Suprapubic skin (tissue), 4 donors: ENCODE measurements around the gene CFAP45. TPM values are rescaled to one million over a fixed set of nuclear protein-coding genes. Genes with fewer than 3 reads are reported as not detected.

ENCODE experiments used
- DNase-seq, 2 donors: peaks; one replicate each; pipeline ENCODE4 v3.0.0-alpha.2; 2019; ENCODE audit warnings: low spot score in 2 of 2
- H3K27ac ChIP-seq: fragments of 200-600 bp; sonication (generic); one replicate; pipeline ENCODE4 v1.5.1; 2019
- H3K27me3 ChIP-seq: fragments of 200-600 bp; sonication (generic); one replicate; pipeline ENCODE4 v1.5.1; 2019
- H3K36me3 ChIP-seq: fragments of 200-600 bp; sonication (generic); one replicate; pipeline ENCODE4 v1.5.1; 2019
- H3K4me1 ChIP-seq: fragments of 200-600 bp; sonication (generic); one replicate; pipeline ENCODE4 v1.5.1; 2019
- H3K4me3 ChIP-seq: fragments of 200-600 bp; sonication (generic); one replicate; pipeline ENCODE4 v1.5.1; 2019; ENCODE audit warnings: mild to moderate bottlenecking
- H3K9me3 ChIP-seq: fragments of 200-600 bp; sonication (generic); one replicate; pipeline ENCODE4 v1.5.1; 2019
- EP300 ChIP-seq: sonication (generic); formaldehyde crosslinking; IDR thresholded peaks from one replicate; pipeline ENCODE4 v1.6.1; 2017; ENCODE audit warnings: antibody characterized with exemption
- POLR2A ChIP-seq, 2 donors: fragments of 450-650 bp; IDR thresholded peaks; one replicate each; pipeline ENCODE4 v1.6.1; 2017; ENCODE audit warnings: antibody characterized with exemption in 2 of 2, mild to moderate bottlenecking in 2 of 2, moderate library complexity in 2 of 2
- POLR2AphosphoS5 ChIP-seq, 3 donors: sonication (generic); formaldehyde crosslinking; IDR thresholded peaks; one replicate each; pipeline ENCODE4 v1.6.1; 2017; ENCODE audit warnings: antibody characterized with exemption in 3 of 3
- WGBS: methylation state at CpG from one replicate; pipeline ENCODE4 v1.1.5; 2018; 5-methylcytosine and 5-hydroxymethylcytosine counted together
- total RNA-seq, 4 donors: library from RNA; depleted of rRNA; stranded (reverse); fragments of >200 nt; gene quantifications; one replicate each; pipeline ENCODE4 v1.1.0, GENCODE V29; 2016
- TF ChIP-seq, protein P1 (sequence below), 2 donors: fragments of 200-600 bp in 1 of 2; fragments of 450-650 bp in 1 of 2; sonication (generic) in 1 of 2; IDR thresholded peaks; one replicate each; pipeline ENCODE4 v1.5.1; 2016 to 2019; ENCODE audit warnings: antibody characterized with exemption in 2 of 2, mild to moderate bottlenecking in 1 of 2, moderate library complexity in 1 of 2

Gene CFAP45
- total RNA-seq, 4 donors from 2014 or later, result 0.78 to 2.1 (median 1.6) TPM

DNA sequence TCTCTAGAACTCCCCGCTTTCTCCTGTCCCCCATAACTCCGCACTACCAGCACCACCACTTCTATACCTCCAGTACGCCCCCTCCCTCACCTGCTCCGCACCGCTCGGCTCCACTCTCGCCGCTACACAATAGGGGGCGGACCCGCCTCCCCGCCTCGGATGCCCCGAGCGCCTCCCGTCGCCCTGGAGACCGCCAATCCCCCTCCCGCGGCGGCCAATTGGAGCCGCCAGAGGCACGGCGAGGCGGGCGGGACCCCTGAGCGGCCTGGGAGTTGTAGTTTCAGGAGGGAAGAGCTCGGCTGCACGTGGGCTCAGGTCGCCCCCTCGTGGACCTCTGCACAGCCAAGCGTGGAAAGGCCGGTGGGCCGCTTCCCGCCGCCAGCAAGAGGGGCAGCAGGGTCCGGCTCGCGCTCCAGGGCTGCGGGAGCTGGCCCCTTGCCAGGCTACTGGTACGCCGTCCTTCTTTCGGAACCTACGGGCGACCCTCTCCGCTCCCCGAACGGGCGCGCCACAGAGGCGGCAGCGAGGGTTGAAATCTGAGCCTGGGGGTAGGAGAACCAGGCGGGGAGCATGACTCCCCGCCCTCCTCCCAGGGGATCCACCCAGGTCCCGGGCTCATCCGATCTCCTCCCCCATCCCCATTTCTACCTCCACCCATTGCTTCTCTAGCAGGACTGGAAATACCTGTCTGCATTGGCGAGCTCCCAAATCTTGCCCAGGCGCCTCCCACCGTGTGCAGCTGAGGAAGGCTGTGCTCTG lies 45.7 kb upstream of the CFAP45 start, which contains the start of gene IGSF9:
Gene IGSF9, minus strand, starts transcription at position 131 of the 759 bp plus-strand sequence. CDS start 2,159 bp downstream, outside the sequence.
- DNase-seq, result peak; percentile 86 to 87
- Histone ChIP-seq H3K27ac (peak within 1 kb of the TSS; percentile 89), H3K27me3 (peaks cover 10% of the 10 kb centered on the region), H3K9me3 (no peaks in the 10 kb centered on the region), H3K36me3 (no peaks in the 10 kb centered on the region), H3K4me1 (peaks cover 80% of the 10 kb centered on the region), H3K4me3 (peak within 1 kb of the TSS; percentile 58)
- TF ChIP-seq POLR2A (IDR thresholded peaks at IDR 0.05) (no peak), EP300 (no peak), POLR2AphosphoS5 (IDR thresholded peaks at IDR 0.05) (peak in 2 of 3 donors; percentile 27 to 80)
- TF ChIP-seq, protein P1, sequence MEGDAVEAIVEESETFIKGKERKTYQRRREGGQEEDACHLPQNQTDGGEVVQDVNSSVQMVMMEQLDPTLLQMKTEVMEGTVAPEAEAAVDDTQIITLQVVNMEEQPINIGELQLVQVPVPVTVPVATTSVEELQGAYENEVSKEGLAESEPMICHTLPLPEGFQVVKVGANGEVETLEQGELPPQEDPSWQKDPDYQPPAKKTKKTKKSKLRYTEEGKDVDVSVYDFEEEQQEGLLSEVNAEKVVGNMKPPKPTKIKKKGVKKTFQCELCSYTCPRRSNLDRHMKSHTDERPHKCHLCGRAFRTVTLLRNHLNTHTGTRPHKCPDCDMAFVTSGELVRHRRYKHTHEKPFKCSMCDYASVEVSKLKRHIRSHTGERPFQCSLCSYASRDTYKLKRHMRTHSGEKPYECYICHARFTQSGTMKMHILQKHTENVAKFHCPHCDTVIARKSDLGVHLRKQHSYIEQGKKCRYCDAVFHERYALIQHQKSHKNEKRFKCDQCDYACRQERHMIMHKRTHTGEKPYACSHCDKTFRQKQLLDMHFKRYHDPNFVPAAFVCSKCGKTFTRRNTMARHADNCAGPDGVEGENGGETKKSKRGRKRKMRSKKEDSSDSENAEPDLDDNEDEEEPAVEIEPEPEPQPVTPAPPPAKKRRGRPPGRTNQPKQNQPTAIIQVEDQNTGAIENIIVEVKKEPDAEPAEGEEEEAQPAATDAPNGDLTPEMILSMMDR (IDR thresholded peaks at IDR 0.05), result peak in 1 of 2 donors; percentile 50
- WGBS, result 1% methylated on average over 30 of the region's 58 CpGs

DNA sequence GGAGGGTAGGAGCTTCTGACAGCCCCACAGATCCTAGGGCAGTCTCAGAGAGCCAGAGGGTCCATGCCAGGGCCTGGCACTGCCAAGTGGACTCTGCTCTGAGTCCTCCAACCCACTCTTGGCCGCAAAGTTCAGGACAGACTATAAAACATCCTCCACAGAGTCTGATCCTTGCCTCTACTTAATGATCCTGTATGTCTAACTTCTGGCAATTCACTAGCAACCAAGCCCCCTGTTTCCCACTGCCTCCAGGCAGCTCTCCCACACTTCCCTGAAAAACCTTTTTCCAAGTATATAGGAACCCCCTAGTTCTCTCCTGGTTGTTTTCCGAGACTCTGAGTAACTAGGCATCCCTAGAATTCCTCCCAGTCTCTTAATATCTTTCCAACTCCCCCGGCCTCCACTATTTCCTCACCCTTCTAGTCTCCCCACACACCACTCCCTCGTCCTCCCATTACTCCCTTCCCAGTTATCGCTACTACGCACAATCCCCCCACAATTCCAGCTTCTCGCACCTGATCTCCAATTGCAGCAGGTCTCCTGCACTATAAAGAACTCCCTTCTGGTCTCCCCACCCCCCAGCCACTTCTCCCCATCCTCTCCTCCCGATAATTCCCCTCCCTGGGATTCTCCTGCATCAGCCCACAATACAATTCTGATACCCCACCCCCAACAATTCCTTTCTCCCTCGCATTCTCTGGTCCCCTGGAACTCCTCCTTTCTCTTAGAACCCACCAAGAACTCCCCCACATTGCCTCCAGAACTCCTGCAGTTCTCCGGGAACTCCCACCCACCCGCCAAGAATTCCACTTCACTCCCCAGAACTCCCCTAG lies 44.9 kb upstream of the CFAP45 start:
- Histone ChIP-seq H3K27me3 (peaks cover 10% of the 10 kb centered on the region), H3K9me3 (no peaks in the 10 kb centered on the region), H3K4me3 (peak overlapping the region; percentile 58), H3K27ac (peak overlapping the region; percentile 89), H3K4me1 (peaks cover 80% of the 10 kb centered on the region), H3K36me3 (no peaks in the 10 kb centered on the region)
- no peak for TF ChIP-seq POLR2AphosphoS5 (IDR thresholded peaks at IDR 0.05)
- no peak for TF ChIP-seq EP300
- TF ChIP-seq, protein P1 (IDR thresholded peaks at IDR 0.05), result no peak
- no peak for TF ChIP-seq POLR2A (IDR thresholded peaks at IDR 0.05)
- DNase-seq, result peak in 1 of 2 donors; percentile 58
- 19% methylated on average over 11 of the region's 11 CpGs for WGBS

DNA sequence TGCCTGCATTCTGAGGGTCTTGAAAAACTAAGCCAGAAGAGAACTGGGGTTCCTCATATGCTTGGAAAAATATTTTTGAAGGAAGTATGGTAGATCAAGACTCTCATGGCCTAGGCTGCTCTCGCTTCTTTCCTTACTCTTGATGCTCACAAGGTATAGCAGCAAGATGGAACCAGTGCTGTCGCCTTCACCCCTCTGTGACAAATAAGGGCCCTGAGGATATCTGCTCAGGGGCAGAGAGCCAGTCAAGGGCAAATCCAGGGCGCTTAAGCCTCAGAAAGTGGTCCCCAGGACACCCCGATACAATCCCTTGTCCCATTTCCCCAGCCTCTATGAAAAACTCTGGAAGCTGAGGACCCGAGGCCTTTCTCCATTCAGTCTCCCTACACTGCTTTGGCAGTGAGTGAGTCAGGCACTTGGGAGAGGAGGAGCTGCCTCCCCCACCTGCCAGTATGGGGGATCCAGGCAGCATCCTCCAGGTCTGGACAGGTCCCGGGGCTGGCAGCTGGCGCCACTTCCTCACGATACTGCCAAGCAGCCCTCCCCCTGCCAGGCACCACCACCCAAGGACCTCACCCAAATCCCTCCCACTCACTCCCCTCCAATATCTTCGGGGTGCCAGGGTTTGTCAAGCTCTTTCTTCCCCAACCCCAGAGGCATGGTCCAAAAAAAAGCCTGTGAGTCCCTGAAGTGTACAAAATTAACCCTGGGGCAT lies 44.1 kb upstream of the CFAP45 start:
- peak overlapping the region; percentile 89 for H3K27ac ChIP-seq
- H3K36me3 ChIP-seq, result no peaks in the 10 kb centered on the region
- 58% methylated on average over 8 of the region's 9 CpGs for WGBS

DNA sequence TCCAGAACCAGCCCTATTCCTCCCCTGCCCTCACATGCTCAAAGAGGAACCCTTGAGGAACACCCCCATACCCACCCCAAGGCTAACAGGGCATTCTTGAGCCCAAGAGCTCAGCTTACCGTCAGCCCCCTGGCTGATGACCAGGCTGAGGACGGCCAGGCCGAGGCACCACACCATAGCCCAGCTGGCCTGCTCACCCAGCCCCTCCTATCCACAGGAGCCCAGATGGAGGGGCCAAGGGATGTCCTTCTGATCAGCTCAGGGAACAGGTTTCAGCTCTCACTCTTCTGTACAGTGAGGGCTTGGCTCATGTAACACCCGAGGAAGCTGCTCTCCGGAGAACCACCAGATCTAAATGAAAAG lies 43.3 kb upstream of the CFAP45 start:
- Histone ChIP-seq H3K4me1 (peaks cover 83% of the 10 kb centered on the region), H3K9me3 (no peaks in the 10 kb centered on the region), H3K4me3 (peak overlapping the region; percentile 2), H3K27me3 (peaks cover 10% of the 10 kb centered on the region), H3K27ac (peak overlapping the region; percentile 89), H3K36me3 (no peaks in the 10 kb centered on the region)
- no peak for TF ChIP-seq POLR2AphosphoS5 (IDR thresholded peaks at IDR 0.05)
- no peak for TF ChIP-seq POLR2A (IDR thresholded peaks at IDR 0.05)
- TF ChIP-seq, protein P1 (IDR thresholded peaks at IDR 0.05), result no peak
- TF ChIP-seq EP300, result no peak
- WGBS, result 61% methylated on average over 4 of the region's 5 CpGs
- DNase-seq, result peak in 1 of 2 donors; percentile 9

More for the DNA sequence above, 44.1 kb upstream of the CFAP45 start:
- H3K4me3 ChIP-seq, result peak overlapping the region; percentile 58
- DNase-seq, result peak in 1 of 2 donors; percentile 74
- peaks cover 79% of the 10 kb centered on the region for H3K4me1 ChIP-seq
- no peaks in the 10 kb centered on the region for H3K9me3 ChIP-seq
- no peak for TF ChIP-seq EP300
- TF ChIP-seq, protein P1 (IDR thresholded peaks at IDR 0.05), result no peak
- TF ChIP-seq POLR2A (IDR thresholded peaks at IDR 0.05), result no peak
- no peak for TF ChIP-seq POLR2AphosphoS5 (IDR thresholded peaks at IDR 0.05)
- H3K27me3 ChIP-seq, result peaks cover 10% of the 10 kb centered on the region
